ENCODE results near the gene IL20RB.

IL20RB gene

GRCh38 chr3:136957751-136958288 lies at the start of gene IL20RB:
IL20RB (plus strand) TSS chr3:136957983; CDS start chr3:136958114, 131 bp downstream.
- DNase-seq (ENCODE audit: extremely low read depth in 1 of 2, low read depth in 1 of 2) = no peak

- no peak for DNase-seq (ENCODE audit: extremely low read depth in 1 of 2, low read depth in 1 of 2)
Measured at GRCh38 chr3:136908297-136908696, 49.5 kb upstream of the IL20RB start.

GRCh38 chr3:136909187-136909586 lies 48.6 kb upstream of the IL20RB start:
- DNase-seq (ENCODE audit: extremely low read depth in 1 of 2, low read depth in 1 of 2) = no peak

GRCh38 chr3:136910697-136911096 lies 47.1 kb upstream of the IL20RB start:
- no peak for DNase-seq (ENCODE audit: extremely low read depth in 1 of 2, low read depth in 1 of 2)

GRCh38 chr3:136913168-136913567 lies 44.6 kb upstream of the IL20RB start:
- DNase-seq (ENCODE audit: extremely low read depth in 1 of 2, low read depth in 1 of 2) = no peak

- DNase-seq (ENCODE audit: extremely low read depth in 1 of 2, low read depth in 1 of 2) = no peak
Measured at GRCh38 chr3:136914739-136915138, 43.0 kb upstream of the IL20RB start.

GRCh38 chr3:136916223-136916622 lies 41.6 kb upstream of the IL20RB start:
- no peak for DNase-seq (ENCODE audit: extremely low read depth in 1 of 2, low read depth in 1 of 2)

- no peak for DNase-seq (ENCODE audit: extremely low read depth in 1 of 2, low read depth in 1 of 2)
Measured at GRCh38 chr3:136919799-136920580, 37.8 kb upstream of the IL20RB start.

- no peak for DNase-seq (ENCODE audit: extremely low read depth in 1 of 2, low read depth in 1 of 2)
Measured at GRCh38 chr3:136920904-136921611, 36.7 kb upstream of the IL20RB start.

GRCh38 chr3:136925425-136926190 lies 32.2 kb upstream of the IL20RB start:
- no peak for DNase-seq (ENCODE audit: extremely low read depth in 1 of 2, low read depth in 1 of 2)

GRCh38 chr3:136928240-136928639 lies 29.5 kb upstream of the IL20RB start:
- DNase-seq (ENCODE audit: extremely low read depth in 1 of 2, low read depth in 1 of 2) = no peak

GRCh38 chr3:136929977-136930670 lies 27.7 kb upstream of the IL20RB start:
- no peak for DNase-seq (ENCODE audit: extremely low read depth in 1 of 2, low read depth in 1 of 2)

- DNase-seq (ENCODE audit: extremely low read depth in 1 of 2, low read depth in 1 of 2) = no peak
Measured at GRCh38 chr3:136931606-136932005, 26.2 kb upstream of the IL20RB start.

- DNase-seq (ENCODE audit: extremely low read depth in 1 of 2, low read depth in 1 of 2) = no peak
Measured at GRCh38 chr3:136932523-136932922, 25.3 kb upstream of the IL20RB start.

- no peak for DNase-seq (ENCODE audit: extremely low read depth in 1 of 2, low read depth in 1 of 2)
Measured at GRCh38 chr3:136932978-136933772, 24.6 kb upstream of the IL20RB start.

GRCh38 chr3:136937175-136937574 lies 20.6 kb upstream of the IL20RB start:
- no peak for DNase-seq (ENCODE audit: extremely low read depth in 1 of 2, low read depth in 1 of 2)

GRCh38 chr3:136937851-136938250 lies 19.9 kb upstream of the IL20RB start:
- no peak for DNase-seq (ENCODE audit: extremely low read depth in 1 of 2, low read depth in 1 of 2)

GRCh38 chr3:136938334-136938733 lies 19.4 kb upstream of the IL20RB start:
- DNase-seq (ENCODE audit: extremely low read depth in 1 of 2, low read depth in 1 of 2) = no peak

- DNase-seq (ENCODE audit: extremely low read depth in 1 of 2, low read depth in 1 of 2) = no peak
Measured at GRCh38 chr3:136939489-136939888, 18.3 kb upstream of the IL20RB start.

GRCh38 chr3:136942803-136943202 lies 15.0 kb upstream of the IL20RB start:
- DNase-seq (ENCODE audit: extremely low read depth in 1 of 2, low read depth in 1 of 2) = no peak

Data from stimulated activated CD8-positive, alpha-beta memory T cell treated with anti-CD3 and anti-CD28 coated beads, Interleukin-7, amount 100 ng/mL, for 48 hours (primary cell).